HG02571 (cell line): ENCODE measurements around the gene TAOK1.
"Not testable (repeated sequence)": the region's sequence is repeated elsewhere in the genome, so short reads cannot be mapped to it uniquely, and the experiment has no call there.

ENCODE experiments used
- ATAC-seq: cut with Tn5 transposase; IDR thresholded peaks from one replicate; pipeline ENCODE4 v1.9.1; 2021; ENCODE audit warnings: mild to moderate bottlenecking, moderate library complexity; ENCODE audit not compliant: unreplicated experiment

The TAOK1 gene

GRCh38 chr17:29533976-29534375 lies 143.8 kb downstream of the TAOK1 start:
- no peak for ATAC-seq

- ATAC-seq: no peak
Measured at GRCh38 chr17:29544066-29544465, 153.9 kb downstream of the TAOK1 start.

GRCh38 chr17:29546085-29546484 lies 155.9 kb downstream of the TAOK1 start:
- no peak for ATAC-seq

GRCh38 chr17:29546830-29547229 lies 156.7 kb downstream of the TAOK1 start:
- no peak for ATAC-seq

- ATAC-seq: no peak
Measured at GRCh38 chr17:29549177-29549923, 159.2 kb downstream of the TAOK1 start.

GRCh38 chr17:29555840-29556239 lies 165.7 kb downstream of the TAOK1 start:
- ATAC-seq: no peak

GRCh38 chr17:29557085-29557738 lies 167.0 kb downstream of the TAOK1 start:
- no peak for ATAC-seq

- ATAC-seq: no peak
Measured at GRCh38 chr17:29557739-29558116, 167.6 kb downstream of the TAOK1 start.

GRCh38 chr17:29558139-29558538 lies 168.0 kb downstream of the TAOK1 start:
- ATAC-seq: not testable (repeated sequence)

- ATAC-seq: no peak
Measured at GRCh38 chr17:29559640-29560039, 169.5 kb downstream of the TAOK1 start.

- ATAC-seq: no peak
Measured at GRCh38 chr17:29560316-29560715, 170.2 kb downstream of the TAOK1 start.

GRCh38 chr17:29561554-29562517 lies 171.7 kb downstream of the TAOK1 start:
- no peak for ATAC-seq

- ATAC-seq: no peak
Measured at GRCh38 chr17:29562615-29563014, 172.5 kb downstream of the TAOK1 start.

GRCh38 chr17:29563816-29564215 lies 173.7 kb downstream of the TAOK1 start:
- ATAC-seq: no peak

GRCh38 chr17:29565643-29566472 lies 175.7 kb downstream of the TAOK1 start:
- ATAC-seq: no peak

GRCh38 chr17:29566473-29567303 lies 176.5 kb downstream of the TAOK1 start, which contains the start of gene ABHD15:
Gene ABHD15, minus strand, starts transcription at chr17:29567037. Its CDS starts 71 bp downstream, at chr17:29566966.
- no peak for ATAC-seq

- ATAC-seq: no peak
Measured at GRCh38 chr17:29567304-29567553, 177.1 kb downstream of the TAOK1 start.

- ATAC-seq: no peak
Measured at GRCh38 chr17:29567554-29568330, 177.6 kb downstream of the TAOK1 start.
